COLO829 (cell line): ENCODE data around the gene CCL13.

Source experiments
- DNase-seq: peaks from one replicate; pipeline ENCODE4 v3.0.0; 2012; ENCODE audit warnings: low spot score

The CCL13 gene

DNA sequence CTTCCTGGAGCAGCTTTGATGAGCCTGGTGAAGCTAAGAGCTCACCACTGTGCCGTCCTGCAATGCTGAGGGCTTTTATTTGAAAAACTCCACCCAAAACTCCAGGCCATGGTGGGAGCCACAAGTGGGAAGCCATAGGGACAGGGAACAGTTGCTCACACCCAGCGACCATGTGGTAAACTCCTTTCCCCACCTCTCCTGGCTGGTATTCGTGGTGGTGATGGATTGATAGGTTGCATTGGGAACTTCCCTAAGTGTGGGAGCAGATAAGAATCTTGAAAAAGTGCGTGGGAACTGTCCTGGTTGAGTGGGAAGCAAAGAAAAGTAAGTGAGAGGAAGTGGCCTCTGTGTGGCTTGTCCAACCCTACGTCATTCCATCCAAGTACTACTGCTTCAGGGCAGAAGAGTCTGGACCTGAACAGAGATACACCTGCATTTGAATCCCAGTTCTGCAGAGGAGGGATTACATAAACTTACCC, 6.9 kb downstream of the CCL13 start, which contains the start of gene CCL1:
Gene CCL1, minus strand, starts transcription at position 51 of the 479 bp plus-strand sequence. CDS start 72 bp downstream, outside the sequence.
- DNase-seq, result no peak

DNA sequence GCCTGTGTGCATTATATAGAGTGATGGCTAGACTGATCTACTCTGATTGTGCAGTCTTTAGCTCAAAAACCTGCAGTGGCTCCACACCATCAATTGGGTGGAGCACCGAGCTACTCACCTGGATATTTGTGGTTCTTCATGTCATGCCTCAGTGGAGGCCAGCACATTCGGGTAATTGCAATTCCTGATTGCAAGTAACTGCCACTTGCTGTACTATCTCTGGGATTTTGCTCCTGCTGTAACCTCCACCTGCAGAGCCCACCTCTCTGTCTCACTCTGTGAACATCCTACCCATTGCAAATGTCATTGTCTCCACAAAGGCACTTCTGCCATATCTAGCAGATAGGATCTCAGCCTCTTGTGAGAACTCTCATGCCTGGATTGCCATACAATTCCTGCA, 8.5 kb downstream of the CCL13 start:
- DNase-seq, result no peak

DNA sequence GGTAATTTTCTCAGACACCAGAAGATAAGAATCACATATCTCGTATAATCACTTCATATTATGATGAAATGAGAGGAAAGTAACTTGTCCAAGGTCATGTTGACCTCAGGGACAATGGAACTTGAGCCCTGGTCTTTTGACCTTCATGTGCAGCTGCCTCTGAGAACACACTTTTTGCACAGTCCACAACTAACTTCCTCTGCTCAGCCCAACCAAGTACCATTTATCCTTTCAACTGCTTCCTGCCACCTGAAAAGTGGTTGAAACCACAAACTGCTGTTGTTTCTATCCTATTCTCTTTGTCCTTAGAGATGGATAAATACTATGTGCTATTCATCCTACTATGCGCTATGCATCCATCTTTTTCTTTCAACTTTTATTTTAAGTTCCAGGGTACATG, 9.1 kb downstream of the CCL13 start:
- DNase-seq, result no peak

DNA sequence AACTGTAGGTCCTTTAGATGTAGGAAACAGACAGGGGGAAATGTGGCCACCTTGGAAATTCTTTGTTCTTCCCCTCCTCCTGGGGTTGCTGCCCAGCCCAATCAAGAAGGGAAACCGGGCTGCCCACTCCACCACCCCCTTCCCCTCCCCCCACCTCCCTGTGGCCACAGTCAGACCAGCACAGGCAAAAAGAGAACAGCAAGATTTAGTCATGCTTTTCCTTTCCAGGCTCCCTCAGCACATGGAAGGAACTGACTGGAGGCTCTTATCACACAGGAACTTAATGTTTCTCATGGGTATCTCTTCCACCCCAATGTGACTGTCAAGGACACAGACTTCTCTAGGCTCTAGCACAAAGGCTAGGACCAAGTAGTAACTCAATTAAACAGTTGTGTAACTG, 9.7 kb downstream of the CCL13 start:
- DNase-seq, result no peak

DNA sequence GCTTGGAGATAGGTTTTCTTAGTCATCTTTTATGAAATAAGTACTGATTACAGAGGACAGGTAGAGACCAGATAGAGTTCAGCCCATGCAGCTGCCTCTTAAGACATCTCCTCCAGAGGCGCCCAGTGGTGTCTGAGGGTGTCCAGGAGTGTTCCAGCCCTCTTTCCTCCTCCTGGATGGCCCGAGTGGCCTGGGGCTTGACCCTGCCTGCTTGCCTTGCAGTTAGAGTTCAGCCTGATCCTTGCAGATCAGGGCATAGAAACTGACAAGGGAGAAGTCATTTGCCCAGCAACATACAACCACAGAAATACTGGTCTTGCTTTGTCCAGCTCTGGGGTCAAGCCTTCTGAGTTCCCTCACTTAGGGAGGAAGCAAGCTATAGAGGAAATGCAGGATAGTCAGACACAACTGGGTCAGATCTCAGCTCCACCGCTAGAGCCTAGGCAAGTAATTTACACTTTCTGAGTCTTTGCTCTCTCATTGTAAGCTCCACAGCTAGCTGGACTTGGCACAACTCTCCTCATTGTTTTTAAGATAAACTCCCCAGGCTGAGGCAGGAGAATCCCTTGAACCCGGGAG, 10.3 kb downstream of the CCL13 start:
- no peak for DNase-seq

DNA sequence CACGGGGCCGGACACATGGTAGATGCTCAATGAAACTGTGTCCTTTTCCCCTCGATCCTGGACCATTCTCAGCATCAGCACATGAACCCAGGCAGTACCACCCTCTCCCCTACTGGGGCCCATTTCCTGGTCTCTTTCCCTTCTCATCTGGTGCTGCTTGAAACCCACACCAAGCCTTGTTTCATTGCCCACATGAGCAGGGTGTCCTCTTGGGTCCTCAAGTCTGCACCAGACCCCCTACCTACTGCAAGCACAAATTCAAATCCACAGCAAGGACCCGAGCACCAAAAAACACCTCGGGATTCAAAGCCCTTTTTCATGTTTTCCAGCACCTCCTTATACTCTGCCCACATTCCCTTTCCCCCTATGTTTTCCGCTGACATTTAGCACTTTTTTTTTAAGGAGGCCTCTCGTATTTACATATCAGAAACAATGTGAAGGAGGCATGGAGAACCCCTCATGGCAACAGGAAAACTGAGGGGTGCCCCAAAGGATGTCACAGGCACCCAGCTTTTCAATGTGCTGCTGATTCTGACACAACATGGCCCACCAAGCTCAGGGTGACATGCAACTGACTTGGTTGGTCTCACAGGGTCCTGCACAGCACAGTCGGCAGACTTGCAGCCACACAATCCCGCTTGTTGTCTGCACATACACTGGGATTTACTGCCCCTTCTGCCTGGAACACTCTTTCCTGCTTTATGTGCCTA, 11.4 kb downstream of the CCL13 start:
- no peak for DNase-seq

DNA sequence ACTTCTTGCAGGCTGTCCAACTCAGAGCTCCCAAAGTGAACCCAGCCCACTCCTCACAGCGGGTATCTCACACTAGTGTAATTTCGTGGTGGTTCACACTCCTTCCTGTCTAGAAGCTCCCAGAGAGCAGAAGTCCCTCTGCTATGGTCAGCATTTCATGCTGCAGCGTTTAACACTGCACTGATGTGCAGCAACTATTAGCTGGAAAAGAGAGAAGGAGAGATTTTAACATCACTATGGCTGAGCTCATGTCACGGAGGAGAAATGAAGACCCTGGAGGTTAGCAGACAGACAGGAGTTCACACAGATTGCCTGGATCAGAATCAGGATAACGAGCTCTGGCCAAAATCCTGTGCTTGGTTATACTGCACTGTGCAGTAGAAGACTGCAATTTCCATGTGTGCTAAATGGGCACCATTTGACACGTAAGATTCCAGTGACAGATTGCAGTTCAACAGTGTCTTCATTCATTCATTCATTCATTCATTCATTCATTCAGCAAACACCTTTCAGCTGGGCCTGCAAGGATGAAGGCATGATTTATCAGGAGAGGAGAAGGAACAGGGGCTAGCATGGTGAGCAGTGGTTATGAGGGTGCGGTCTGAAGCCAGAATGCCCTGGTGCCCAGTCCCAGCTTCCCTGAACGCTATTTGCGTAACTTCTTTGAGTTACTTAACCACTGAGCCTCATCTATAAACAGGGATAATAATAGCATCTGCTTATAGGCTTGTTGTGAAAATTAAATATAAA, 12.1 kb downstream of the CCL13 start:
- no peak for DNase-seq

DNA sequence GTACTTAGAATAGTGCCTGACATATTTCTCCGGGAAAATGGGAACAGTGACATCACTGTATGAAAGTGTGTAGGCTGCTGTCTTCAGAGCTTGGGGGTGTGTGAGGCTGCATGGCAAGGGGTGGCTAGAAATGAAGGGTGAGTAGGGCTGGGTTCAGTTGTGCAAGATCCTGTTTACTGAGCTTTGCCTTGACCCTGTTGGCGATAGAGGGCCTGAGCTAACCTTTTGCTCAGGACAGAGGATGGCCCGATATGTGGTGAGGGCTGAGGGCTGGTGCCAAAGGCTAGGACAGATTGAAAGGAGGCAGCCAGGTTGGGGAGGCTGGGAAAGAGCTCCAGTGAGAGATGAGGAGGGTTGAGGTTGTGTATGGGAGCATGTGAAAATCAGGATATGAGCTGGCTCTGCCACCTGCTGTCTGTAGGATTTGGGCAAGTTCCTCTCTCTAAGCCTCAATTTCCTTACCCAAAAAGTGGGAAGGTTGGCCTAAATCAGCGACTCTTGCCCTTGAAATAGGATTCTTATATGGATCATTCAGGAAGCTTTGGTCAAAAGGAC, 12.7 kb downstream of the CCL13 start:
- DNase-seq, result no peak

DNA sequence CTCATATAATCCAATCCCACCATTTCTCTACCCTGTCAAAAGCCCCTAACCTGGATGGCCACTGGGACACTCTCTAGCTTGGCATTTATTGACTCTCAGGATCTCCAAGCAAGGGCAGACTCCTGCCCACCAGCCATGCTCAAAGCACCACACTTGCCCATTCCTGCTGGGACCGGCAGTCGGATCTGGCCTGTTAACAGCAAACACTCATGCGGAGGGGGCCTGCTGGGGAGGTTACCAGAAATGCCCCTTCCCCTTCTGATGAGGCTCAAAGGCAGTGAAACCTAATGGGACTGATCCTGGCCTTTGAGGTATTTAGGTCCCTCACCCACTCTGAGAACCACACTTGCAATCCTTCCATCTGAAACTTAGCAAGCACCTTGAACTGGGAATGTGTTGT, 13.3 kb downstream of the CCL13 start:
- no peak for DNase-seq

DNA sequence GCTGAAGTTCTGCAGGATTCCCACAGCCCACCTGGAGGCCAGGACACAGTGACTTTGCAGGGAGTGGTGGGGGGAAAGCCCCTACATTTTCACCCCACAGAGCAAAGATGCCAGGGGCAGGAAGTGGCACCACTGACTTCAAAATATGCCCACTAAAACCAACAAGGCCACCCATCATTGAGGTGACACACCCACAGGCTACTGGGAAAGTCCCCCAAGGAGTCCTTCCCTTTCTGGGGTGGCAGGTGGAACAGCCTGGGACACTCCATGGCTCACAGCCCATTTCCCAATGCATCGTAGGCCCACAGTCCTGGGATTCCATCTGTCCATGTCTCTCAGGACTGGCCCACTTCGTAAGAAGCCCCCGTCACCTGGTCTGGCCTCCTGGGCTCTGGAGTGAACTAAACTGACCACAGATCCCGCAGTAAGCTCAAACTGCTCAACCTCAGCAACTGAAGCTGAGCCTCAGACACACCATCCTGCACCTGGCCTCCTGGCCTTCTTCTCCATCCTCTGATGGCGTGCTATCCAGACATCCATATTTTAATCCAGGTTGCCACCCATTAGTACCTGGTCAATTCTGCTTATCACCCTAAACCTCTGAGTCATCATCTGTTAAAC, 14.2 kb downstream of the CCL13 start:
- no peak for DNase-seq

DNA sequence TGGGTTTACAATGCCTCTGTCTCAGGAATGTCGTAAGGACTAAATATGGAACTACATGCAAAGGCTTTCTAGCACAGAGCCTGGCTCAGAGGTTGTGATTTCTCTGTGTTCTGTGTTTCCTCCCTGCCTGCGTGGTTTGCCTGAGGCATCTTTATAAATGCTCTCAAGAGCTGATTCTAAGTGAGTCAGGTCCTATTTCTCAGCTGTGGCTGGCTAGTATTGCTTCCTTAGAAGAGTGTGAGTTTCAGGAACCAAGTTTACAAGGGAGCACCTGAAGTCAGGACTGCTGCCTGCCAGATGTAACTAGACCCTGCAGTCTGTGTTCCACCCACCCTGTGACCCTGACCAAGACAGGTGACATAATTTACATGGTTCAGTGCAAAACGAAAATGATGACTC, 14.7 kb downstream of the CCL13 start:
- DNase-seq, result no peak

DNA sequence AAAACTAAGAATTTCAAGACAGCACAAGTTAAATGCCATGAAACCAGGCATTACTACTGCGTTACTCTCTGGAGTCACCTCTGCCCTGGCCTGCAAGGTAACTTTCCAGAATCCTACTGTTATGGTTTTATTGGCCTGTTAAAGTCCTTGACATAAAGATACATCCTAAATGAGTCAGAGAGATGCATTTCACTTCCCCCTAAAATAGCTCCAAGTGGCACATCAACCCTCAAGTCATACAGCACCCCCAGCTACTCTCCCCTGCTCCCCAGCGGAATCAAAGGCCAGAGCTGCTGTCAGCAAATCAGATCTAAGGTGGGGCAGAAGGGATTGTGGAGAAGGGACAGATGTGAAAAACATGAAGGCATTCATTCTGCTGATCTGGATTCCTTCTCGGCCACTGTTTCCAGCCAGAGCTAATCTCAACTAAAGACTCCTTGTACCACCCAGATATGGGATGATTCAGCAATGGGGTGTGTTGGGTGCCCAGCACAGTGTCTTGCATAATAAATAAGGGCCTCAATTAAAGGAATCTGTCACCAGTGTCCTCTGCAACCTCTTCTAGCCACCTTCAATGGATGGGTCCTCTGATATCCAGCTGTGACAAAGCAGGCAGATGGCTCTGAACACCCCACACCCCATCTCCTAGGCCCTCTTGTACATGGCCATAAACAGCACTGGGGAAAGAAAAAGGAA, 15.3 kb downstream of the CCL13 start:
- DNase-seq, result no peak

DNA sequence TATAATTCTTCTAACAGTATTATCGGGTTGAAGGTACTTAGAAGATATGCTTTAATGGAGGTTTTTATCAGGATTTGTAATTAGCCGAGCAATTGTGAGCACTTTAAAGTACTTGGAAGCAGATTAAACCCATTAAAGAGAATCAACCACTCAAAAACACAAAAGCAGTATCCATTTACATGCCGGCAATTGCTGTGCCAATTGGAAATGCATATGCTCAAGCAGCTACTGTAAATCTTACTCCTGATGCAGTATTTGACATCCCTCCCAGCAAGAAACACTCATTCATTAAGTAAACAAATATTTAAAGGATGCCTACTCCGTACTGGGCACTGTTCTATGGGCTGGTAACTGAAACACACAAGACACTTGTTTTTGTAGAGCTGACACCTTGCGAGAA, 18.2 kb downstream of the CCL13 start:
- DNase-seq, result no peak

DNA sequence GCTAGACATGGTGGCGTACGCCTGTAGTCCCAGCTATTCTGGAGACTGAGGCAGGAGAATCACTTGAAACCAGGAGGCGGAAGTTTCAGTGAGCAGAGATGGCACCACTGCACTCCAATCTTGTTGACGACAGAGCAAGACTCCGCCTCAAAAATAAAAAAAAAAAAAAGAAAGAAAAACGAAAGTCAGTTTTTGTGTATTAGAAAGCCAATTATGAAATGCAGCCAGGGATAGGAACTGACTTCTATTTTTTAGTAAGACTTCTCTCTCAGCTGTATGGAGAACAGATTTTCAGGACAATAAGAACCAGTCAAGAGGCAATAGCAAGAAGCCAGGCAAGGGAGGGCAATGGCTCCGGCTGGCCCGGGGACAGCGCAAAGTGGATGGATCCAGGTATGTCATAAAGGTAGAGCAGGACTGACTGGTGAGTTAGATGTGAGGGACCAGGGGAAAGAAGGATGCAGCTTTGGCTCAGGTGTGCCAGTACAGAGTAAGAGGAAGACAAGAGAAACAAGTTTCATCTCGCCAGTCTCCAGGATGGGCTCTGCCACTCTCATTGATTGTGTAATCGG, 19.2 kb downstream of the CCL13 start:
- DNase-seq, result no peak

DNA sequence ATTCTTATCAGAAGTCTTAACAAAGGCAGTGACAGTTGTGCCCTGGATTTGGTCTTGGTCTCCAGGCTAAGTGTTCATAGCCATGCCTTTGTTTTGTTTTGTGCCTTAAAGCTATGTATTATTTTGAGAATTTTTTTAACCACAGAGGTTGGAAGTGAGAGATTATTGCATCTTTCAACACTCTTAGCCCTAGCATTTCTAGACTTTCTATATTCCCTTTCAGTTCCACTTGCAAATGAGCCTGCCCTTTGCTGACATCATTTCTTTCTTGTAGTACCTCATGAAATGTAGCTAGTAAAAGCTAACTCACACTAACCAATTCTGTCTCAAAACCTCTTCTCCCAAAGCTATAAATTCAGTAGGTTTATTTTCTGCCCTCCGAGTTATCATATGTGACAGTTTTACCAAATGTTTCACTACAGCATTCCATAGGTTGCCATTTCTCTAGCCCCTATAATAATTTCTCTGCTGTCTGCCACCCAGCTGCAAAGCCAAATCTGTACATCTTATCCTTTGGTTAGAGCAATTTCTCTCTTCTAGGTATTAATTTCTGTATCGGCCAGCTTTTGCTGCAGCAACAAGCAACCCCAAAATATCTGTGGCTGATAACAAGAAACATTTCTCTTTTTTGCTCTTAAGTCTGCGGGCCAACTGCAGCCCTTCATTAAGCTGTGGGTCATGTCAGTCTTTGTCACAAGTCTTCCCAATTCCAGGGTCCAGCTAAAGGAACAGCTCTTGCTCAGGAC, 21.0 kb downstream of the CCL13 start:
- no peak for DNase-seq

DNA sequence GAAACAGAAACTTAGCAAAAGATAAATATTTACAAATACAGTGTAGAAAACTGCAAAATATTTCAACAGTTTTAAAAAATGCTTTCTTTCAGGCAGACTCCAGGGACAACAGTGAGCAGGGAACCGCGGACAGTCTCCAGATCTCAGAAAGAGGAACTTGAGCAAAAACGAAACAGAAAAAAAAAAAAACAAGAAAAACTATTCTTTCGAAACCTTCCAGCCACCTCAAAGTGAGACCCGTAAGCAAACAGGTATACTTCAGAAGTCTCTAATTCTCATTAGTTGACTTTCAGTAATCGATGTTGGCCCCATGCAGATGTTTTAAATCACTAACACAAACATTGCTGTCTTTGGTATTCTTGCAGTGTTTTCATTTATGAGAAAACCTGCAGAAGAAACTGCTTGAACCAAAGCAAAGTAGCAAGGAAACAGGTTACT, 22.4 kb downstream of the CCL13 start:
- DNase-seq, result no peak

DNA sequence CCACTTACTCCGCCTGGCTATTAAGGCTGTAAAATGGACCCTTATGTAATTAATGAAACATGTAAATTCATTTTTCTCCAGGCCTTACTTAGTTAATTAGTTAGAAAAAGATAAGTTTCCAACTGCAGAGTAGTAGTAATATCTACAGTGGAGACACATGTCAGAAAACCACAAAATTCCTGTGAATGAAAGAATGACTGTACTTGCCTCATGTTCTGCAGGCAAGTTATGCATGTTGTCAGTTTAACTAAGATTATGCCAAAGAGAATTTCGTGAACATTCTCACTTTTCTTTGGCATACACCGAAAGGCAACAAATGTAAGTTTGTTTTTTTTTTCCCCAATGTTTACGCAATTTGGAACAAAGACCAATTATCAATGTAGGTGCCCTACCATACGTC, 23.6 kb downstream of the CCL13 start:
- DNase-seq, result no peak

DNA sequence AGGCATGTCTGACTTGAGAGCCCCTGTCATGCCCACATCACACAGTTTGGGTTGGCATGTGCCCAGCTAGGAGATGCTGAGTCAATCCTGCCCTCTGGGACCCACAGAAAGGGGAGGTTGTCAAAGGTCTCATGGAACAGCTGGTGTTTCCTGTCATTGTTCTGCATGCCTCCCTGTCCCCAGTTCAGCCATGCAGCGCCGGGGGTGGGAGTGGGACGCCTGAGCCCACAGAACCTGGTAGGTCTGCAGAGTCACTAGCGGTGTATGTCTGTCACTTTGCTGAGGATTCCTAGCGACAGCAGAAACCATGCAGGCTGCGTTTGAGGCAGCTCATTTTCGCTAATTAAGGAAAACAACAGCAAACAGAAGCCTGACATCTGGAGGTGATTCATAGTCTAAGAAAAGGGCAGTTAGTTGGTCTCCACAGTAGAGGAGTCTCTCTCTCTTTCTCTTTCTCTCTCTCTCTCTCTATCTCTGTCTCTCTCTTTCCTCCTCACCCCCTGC, 26.4 kb downstream of the CCL13 start:
- DNase-seq, result no peak

DNA sequence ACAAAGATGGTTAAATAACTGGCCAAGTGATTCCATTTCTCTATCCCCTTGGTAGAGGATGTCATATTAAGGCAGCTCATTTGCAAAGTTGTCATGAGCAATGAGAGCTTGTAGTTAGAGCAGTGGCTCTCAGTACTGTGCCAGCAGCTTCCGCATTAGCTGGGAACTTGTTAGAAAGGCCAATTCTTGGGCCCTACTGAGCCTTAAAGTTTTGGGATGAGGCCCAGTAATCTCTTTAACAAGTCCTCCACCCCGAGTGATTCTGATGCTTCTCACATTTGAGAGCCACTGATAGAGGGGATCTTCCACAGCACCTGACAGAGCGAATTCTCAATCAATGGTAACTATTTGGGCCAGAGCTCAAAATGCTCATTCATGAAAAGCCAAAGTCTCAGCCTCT, 26.9 kb downstream of the CCL13 start:
- DNase-seq, result no peak

DNA sequence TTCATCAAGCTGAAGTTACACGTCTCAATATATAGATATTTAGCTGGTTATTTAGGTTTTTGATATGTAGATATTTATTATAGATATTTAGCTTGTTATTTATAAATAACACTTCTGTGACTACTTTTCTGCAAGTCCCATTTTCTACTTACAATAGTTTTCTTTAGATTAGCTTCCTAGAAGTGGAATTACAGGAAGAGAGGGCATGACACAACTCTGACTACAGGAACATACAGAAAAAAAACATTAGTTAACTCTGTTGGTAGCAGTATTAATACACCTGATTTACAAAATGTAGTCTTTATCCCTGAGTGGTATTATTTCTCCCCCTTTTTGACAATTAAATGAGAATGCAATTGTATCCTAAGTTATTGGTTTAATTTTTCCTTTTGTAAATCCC, 28.0 kb downstream of the CCL13 start:
- no peak for DNase-seq
